ENCODE data around the gene MYRF.

GRCh38 chr11:61827571-61828378, 75.3 kb downstream of the MYRF start, which contains the start of gene FADS2:
- TF ChIP-seq CTCF (IDR thresholded peaks at IDR 0.05; ENCODE audit: insufficient read depth, low read length) (no peak), REST (IDR thresholded peaks at IDR 0.05; ENCODE audit: insufficient replicate concordance, low read depth) (no peak)

All from HL-60 (cell line).